Endodermal cell (in vitro differentiated cells): Measurements from ENCODE around the gene TMEM243. TPM values are rescaled to one million over a fixed set of nuclear protein-coding genes. Genes with fewer than 3 reads are reported as not detected.

Experiments used
- DNase-seq: peaks from one replicate; pipeline ENCODE4 v3.0.0-alpha.2; 2017
- H3K27ac ChIP-seq: 2 replicates; pipeline ENCODE4 v1.5.1; 2013; ENCODE audit warnings: mild to moderate bottlenecking, low read depth, low read length, moderate library complexity
- H3K27me3 ChIP-seq: 2 replicates; pipeline ENCODE4 v1.6.1; 2013; ENCODE audit warnings: mild to moderate bottlenecking, low read length, moderate library complexity; ENCODE audit not compliant: insufficient read depth, control insufficient read depth, poor library complexity, severe bottlenecking
- H3K36me3 ChIP-seq: 2 replicates; pipeline ENCODE4 v1.7.0; 2013; ENCODE audit warnings: mild to moderate bottlenecking, low read length, moderate library complexity; ENCODE audit not compliant: control insufficient read depth, insufficient read depth
- H3K4me1 ChIP-seq: one replicate; pipeline ENCODE4 v1.7.0; 2013; ENCODE audit warnings: low read length; ENCODE audit not compliant: control insufficient read depth, insufficient read depth
- H3K4me3 ChIP-seq: 2 replicates; pipeline ENCODE4 v1.5.1; 2013; ENCODE audit warnings: mild to moderate bottlenecking, low read length, moderate library complexity
- H3K9ac ChIP-seq: 2 replicates; pipeline ENCODE4 v1.6.1; 2013; ENCODE audit warnings: mild to moderate bottlenecking, low read length, moderate library complexity; ENCODE audit not compliant: poor library complexity, severe bottlenecking; ENCODE audit errors: extremely low read depth
- H3K9me3 ChIP-seq: 2 replicates; pipeline ENCODE4 v1.6.1; 2013; ENCODE audit warnings: mild to moderate bottlenecking, low read length, moderate library complexity; ENCODE audit not compliant: control insufficient read depth
- H3K27ac Mint-ChIP-seq: 2 replicates; pipeline ENCODE4 v1.8.0; 2020; ENCODE audit warnings: mixed read lengths
- H3K27me3 Mint-ChIP-seq: 2 replicates; pipeline ENCODE4 v1.8.0; 2021; ENCODE audit warnings: mild to moderate bottlenecking, mixed read lengths; ENCODE audit not compliant: insufficient read depth
- H3K36me3 Mint-ChIP-seq: 2 replicates; pipeline ENCODE4 v1.8.0; 2020; ENCODE audit warnings: low read depth, mixed read lengths
- H3K4me1 Mint-ChIP-seq: 2 replicates; pipeline ENCODE4 v1.8.0; 2020; ENCODE audit warnings: mixed read lengths
- H3K4me3 Mint-ChIP-seq: 2 replicates; pipeline ENCODE4 v1.8.0; 2020; ENCODE audit warnings: mild to moderate bottlenecking, moderate library complexity, mixed read lengths
- H3K9me3 Mint-ChIP-seq: 2 replicates; pipeline ENCODE4 v1.8.0; 2020; ENCODE audit warnings: mild to moderate bottlenecking, mixed read lengths
- CTCF ChIP-seq: fragments of 200-600 bp; sonication (generic); conservative IDR thresholded peaks from 2 replicates; pipeline ENCODE4 v1.5.0; 2021; ENCODE audit warnings: antibody characterized with exemption, mild to moderate bottlenecking
- WGBS, 2 experiments: methylation state at CpG; one replicate each; pipeline versions ENCODE4 v1.1.5 to v1.1.7; 2013; ENCODE audit warnings: missing lambda C conversion rate in 2 of 2, mixed read lengths in 1 of 2; ENCODE audit not compliant: insufficient coverage in 1 of 2, insufficient read length in 1 of 2; 5-methylcytosine and 5-hydroxymethylcytosine counted together
- total RNA-seq, 2 donors: library from RNA; stranded (reverse); fragmentation: NEBNext Ultra II Directional in 1 of 2; extraction: Animal tissue kit (Norgen Biotek cat#: 25700) in 1 of 2; gene quantifications; 2 replicates in 1 of 2; 3 replicates in 1 of 2; pipeline ENCODE4 v1.2.1, GENCODE V29; 2021

The TMEM243 gene
- total RNA-seq, 2 donors from 2014 or later = 21.7 to 22.3 TPM

- WGBS, 2 experiments = 78% methylated on average over 1 of the region's 1 CpG; no CpG with 5 or more reads in 1 of the 2 experiments
- no peaks in the 10 kb centered on the region for H3K27me3 ChIP-seq
- DNase-seq = no peak
Observed at GRCh38 chr7:87148332-87148955, 71.1 kb downstream of the TMEM243 start.

GRCh38 chr7:87147500-87147899 lies 72.0 kb downstream of the TMEM243 start:
- no peak overlapping the region for H3K9ac ChIP-seq
- H3K9me3 ChIP-seq = no peaks in the 10 kb centered on the region
- H3K4me3 ChIP-seq = no peak overlapping the region

More at GRCh38 chr7:87148332-87148955, 71.1 kb downstream of the TMEM243 start:
- Mint-ChIP-seq H3K9me3 (no peaks in the 10 kb centered on the region), H3K4me1 (peaks cover 5% of the 10 kb centered on the region), H3K27ac (no peak overlapping the region), H3K4me3 (no peak overlapping the region), H3K36me3 (no peaks in the 10 kb centered on the region), H3K27me3 (no peaks in the 10 kb centered on the region)
- peaks cover 3% of the 10 kb centered on the region for H3K4me1 ChIP-seq
- H3K36me3 ChIP-seq = no peaks in the 10 kb centered on the region
- no peak overlapping the region for H3K27ac ChIP-seq
- no peak overlapping the region for H3K4me3 ChIP-seq
- no peaks in the 10 kb centered on the region for H3K9me3 ChIP-seq
- H3K9ac ChIP-seq = no peak overlapping the region
- TF ChIP-seq CTCF = peak; percentile 81

GRCh38 chr7:87146740-87147386 lies 72.7 kb downstream of the TMEM243 start:
- no peak overlapping the region for H3K9ac ChIP-seq
- no peaks in the 10 kb centered on the region for H3K27me3 Mint-ChIP-seq

More at GRCh38 chr7:87147500-87147899, 72.0 kb downstream of the TMEM243 start:
- Mint-ChIP-seq H3K27ac (no peak overlapping the region), H3K27me3 (no peaks in the 10 kb centered on the region), H3K36me3 (no peaks in the 10 kb centered on the region), H3K4me3 (no peak overlapping the region), H3K9me3 (no peaks in the 10 kb centered on the region), H3K4me1 (peaks cover 5% of the 10 kb centered on the region)
- 94 to 97% methylated on average over 6 to 7 of the region's 7 CpGs for WGBS, 2 experiments
- no peak for TF ChIP-seq CTCF
- Histone ChIP-seq H3K4me1 (peaks cover 3% of the 10 kb centered on the region), H3K36me3 (no peaks in the 10 kb centered on the region), H3K27me3 (no peaks in the 10 kb centered on the region), H3K27ac (no peak overlapping the region)
- DNase-seq = peak; percentile 53

More at GRCh38 chr7:87146740-87147386, 72.7 kb downstream of the TMEM243 start:
- 92 to 94% methylated on average over 16 to 25 of the region's 25 CpGs for WGBS, 2 experiments
- H3K9me3 Mint-ChIP-seq = no peaks in the 10 kb centered on the region
- Histone ChIP-seq H3K9me3 (no peaks in the 10 kb centered on the region), H3K27ac (no peak overlapping the region), H3K4me1 (peaks cover 3% of the 10 kb centered on the region), H3K4me3 (no peak overlapping the region), H3K36me3 (no peaks in the 10 kb centered on the region), H3K27me3 (no peaks in the 10 kb centered on the region)
- H3K4me3 Mint-ChIP-seq = no peak overlapping the region
- peaks cover 5% of the 10 kb centered on the region for H3K4me1 Mint-ChIP-seq
- DNase-seq = peak; percentile 59
- H3K27ac Mint-ChIP-seq = no peak overlapping the region
- TF ChIP-seq CTCF = no peak
- H3K36me3 Mint-ChIP-seq = no peaks in the 10 kb centered on the region

Other genes starting within 250 kb of the TMEM243 start
- gene ELAPOR2, start 160.1 kb downstream of the TMEM243 start, total RNA-seq = 10 to 100 TPM; 67.2 to 75.7 TPM
- 100 to 1,000 TPM; 129 to 152 TPM for gene DMTF1, start 67.3 kb downstream of the TMEM243 start, total RNA-seq
- gene CROT, start 125.9 kb upstream of the TMEM243 start, total RNA-seq = 10 to 100 TPM in 1 of 2 donors, 1 to 10 TPM in 1; 6.3 to 11.0 TPM